Kasumi-1 (cell line): ENCODE measurements around the gene STAM2.

Experiments
- DNase-seq, 2 experiments: peaks; one replicate each; lab custom pipeline; 2025; lab: John Stamatoyannopoulos, UW

Gene STAM2

GRCh38 chr2:152071518-152071917, 104.0 kb downstream of the STAM2 start:
- no peak for DNase-seq

GRCh38 chr2:152071092-152071491, 104.5 kb downstream of the STAM2 start:
- DNase-seq = peak; percentile 87 to 90

DNA sequence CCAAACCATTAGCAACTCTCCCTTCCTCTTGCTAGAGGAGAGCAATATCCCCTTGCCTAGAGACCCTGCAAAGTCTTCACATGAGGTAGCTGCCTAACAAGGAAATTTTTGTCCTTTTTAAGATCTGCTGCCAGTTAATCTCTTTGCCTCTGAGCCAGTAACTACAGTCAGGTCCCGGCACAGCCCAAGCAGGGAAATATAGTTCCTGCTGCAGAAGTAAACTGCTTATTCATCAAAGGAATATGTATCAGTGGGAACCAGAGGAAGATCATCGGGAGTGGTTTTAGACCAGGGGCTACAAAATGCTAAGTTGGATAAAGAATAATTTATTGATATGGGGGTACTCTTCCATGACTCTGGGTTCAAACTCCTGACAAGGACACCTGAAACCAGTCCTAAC, 107.3 kb downstream of the STAM2 start:
- DNase-seq = no peak

GRCh38 chr2:152067823-152068222, 107.7 kb downstream of the STAM2 start:
- no peak for DNase-seq
